HG03575 (cell line): ENCODE results near the gene CAMTA1.
"Not testable (repeated sequence)": the region's sequence is repeated elsewhere in the genome, so short reads cannot be mapped to it uniquely, and the experiment has no call there.

Experiments
- ATAC-seq: cut with Tn5 transposase; IDR thresholded peaks from one replicate; pipeline ENCODE4 v1.9.1; 2021; ENCODE audit not compliant: unreplicated experiment, insufficient number of reproducible peaks, low FRiP score; ENCODE audit errors: extremely low read depth

Gene CAMTA1

GRCh38 chr1:6785318-6785727, at the start of gene CAMTA1:
TSS of gene CAMTA1 (plus strand) at chr1:6785454. CDS start at chr1:6785531, 77 bp downstream.
- no peak for ATAC-seq

- ATAC-seq, result no peak
These were observed 46.1 kb upstream of the CAMTA1 start for GRCh38 chr1:6738987-6739676.

GRCh38 chr1:6742676-6743188, 42.5 kb upstream of the CAMTA1 start:
- ATAC-seq, result not testable (repeated sequence)

- no peak for ATAC-seq
These were observed 41.8 kb upstream of the CAMTA1 start for GRCh38 chr1:6743189-6744101.

GRCh38 chr1:6745073-6745472, 40.2 kb upstream of the CAMTA1 start:
- no peak for ATAC-seq

GRCh38 chr1:6747674-6748073, 37.6 kb upstream of the CAMTA1 start:
- ATAC-seq, result no peak

GRCh38 chr1:6750490-6750889, 34.8 kb upstream of the CAMTA1 start:
- ATAC-seq, result no peak

- no peak for ATAC-seq
These were observed 31.7 kb upstream of the CAMTA1 start for GRCh38 chr1:6753320-6754140.

- ATAC-seq, result no peak
These were observed 28.8 kb upstream of the CAMTA1 start for GRCh38 chr1:6756457-6756856.

- ATAC-seq, result no peak
These were observed 27.4 kb upstream of the CAMTA1 start for GRCh38 chr1:6757719-6758435.

GRCh38 chr1:6761196-6761737, 24.0 kb upstream of the CAMTA1 start:
- ATAC-seq, result no peak

GRCh38 chr1:6762060-6762459, 23.2 kb upstream of the CAMTA1 start:
- ATAC-seq, result no peak

GRCh38 chr1:6770751-6771440, 14.4 kb upstream of the CAMTA1 start:
- no peak for ATAC-seq

- ATAC-seq, result no peak
These were observed 13.8 kb upstream of the CAMTA1 start for GRCh38 chr1:6771441-6771769.

GRCh38 chr1:6774381-6774780, 10.9 kb upstream of the CAMTA1 start:
- ATAC-seq, result no peak

GRCh38 chr1:6775261-6776043, 9.8 kb upstream of the CAMTA1 start:
- no peak for ATAC-seq

- no peak for ATAC-seq
These were observed 8.9 kb upstream of the CAMTA1 start for GRCh38 chr1:6776389-6776788.
